Left lobe of liver (tissue), 2 donors: ENCODE measurements around the gene MYO1D. TPM values are rescaled to one million over a fixed set of nuclear protein-coding genes. Genes with fewer than 3 reads are reported as not detected.

ENCODE experiments used
- ATAC-seq: fragments of 200-7000 bp; cut with Tn5 transposase; one replicate; pipeline ENCODE4 v1.9.1; 2020; ENCODE audit warnings: mild to moderate bottlenecking, moderate library complexity
- DNase-seq: peaks from one replicate; pipeline ENCODE4 v3.0.0-alpha.2; 2020; ENCODE audit warnings: low spot score
- total RNA-seq: library from RNA; stranded (reverse); gene quantifications from one replicate; pipeline ENCODE4 v1.2.1, GENCODE V29; 2021
- donor health status: DM: no; HTN: no; CAD: no; lungs with moderate emphysema.
- donor health status: DM: no; HTN: yes; CAD: no.

MYO1D gene
- total RNA-seq, 1 donor from 2014 or later = 18.4 TPM

DNA sequence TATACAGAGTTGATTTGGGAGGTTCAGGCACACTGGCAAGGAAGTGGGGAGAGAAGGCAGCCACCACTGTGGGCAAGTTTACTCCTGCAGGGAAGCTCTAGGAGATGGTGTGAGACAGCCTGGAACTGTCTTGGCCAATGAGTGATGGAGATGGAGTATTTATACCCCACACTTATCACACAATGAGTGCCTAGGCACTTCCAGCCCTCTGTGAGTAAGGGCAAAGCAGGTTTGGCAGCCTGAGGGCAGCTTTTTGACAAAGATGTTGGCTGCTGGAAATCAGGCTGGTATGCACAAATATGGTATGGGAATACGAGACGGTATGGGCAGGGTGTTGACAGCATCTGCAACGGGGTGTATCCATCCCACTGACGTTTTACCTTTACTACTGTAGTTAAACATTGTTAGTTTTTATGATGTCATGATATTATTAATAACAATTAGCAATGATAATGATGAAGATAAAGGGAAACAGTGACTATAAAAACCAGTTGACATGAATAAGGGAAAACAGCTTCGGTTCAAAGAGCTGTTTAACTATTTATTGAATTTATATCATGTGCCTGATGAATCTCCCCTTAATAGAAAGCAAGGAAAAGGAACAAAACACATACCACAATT lies 240.2 kb downstream of the MYO1D start:
- ATAC-seq = no peak
- DNase-seq = no peak

GRCh38 chr17:32634167-32634566 lies 242.8 kb downstream of the MYO1D start:
- no peak for DNase-seq
- ATAC-seq = no peak

DNA sequence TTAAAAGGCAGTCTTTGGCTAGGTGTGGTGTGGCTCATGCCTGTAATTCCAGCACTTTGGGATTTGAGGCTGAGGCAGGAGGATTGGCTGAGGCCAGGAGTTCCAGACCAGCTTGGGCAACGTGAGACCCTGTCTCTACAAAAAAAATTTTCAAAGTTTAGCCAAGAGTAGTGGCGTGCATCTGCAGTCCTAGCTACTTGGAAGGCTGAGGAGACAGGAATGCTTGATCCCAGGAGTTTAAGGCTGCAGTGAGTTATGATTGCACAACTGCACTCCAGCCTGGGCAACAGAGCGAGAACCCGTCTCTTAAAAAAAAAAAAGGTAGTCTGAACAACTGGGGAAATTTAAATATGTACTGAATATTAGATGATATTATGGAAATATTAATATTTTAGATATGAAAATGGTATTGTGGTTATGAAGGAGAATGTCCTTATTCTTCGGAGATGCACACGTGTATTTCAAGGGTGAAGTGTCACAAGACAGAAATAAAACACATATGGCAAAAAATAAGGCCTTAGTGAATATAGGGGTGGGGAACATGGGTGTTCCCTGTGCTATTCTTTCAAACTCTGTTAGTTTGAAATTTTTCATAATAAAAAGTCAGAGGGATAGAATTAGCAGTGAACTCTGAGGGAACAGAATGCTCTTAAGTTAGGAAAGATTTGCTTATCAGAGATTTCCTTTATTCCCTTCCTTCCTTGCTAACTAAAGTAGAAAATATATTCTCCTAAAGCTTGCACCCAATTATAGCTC lies 245.4 kb downstream of the MYO1D start:
- ATAC-seq (no peak), DNase-seq (no peak)

- no peak for DNase-seq
- ATAC-seq = no peak
Measured at GRCh38 chr17:32629563-32630190, 247.2 kb downstream of the MYO1D start.

GRCh38 chr17:32628271-32629044 lies 248.5 kb downstream of the MYO1D start:
- DNase-seq (no peak), ATAC-seq (peak; percentile 33)

GRCh38 chr17:32627239-32627996 lies 249.5 kb downstream of the MYO1D start:
- peak; percentile 82 for ATAC-seq
- DNase-seq = no peak

DNA sequence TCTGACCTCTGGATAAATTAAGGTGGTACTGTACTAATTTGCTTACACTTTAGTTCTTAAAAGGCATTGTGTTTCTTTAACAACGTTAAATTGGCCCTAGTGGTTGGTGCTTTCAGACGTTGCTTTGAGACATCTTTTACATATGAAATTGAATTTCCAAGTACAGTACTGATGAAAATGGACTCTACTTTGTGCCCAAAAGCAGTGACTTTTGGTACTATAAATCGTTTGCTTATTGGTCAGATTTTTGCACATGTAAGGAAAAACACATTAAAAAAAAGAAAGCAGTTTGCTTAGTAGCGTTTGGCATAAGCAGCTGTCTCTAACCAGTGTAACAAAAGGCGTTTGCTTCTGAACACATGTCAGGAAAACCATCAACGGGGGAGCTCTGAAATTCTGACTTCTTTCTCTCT lies 250.5 kb downstream of the MYO1D start:
- ATAC-seq = no peak

GRCh38 chr17:32625971-32626370 lies 251.0 kb downstream of the MYO1D start:
- DNase-seq (no peak), ATAC-seq (no peak)

More for the DNA sequence above, 250.5 kb downstream of the MYO1D start:
- no peak for DNase-seq

DNA sequence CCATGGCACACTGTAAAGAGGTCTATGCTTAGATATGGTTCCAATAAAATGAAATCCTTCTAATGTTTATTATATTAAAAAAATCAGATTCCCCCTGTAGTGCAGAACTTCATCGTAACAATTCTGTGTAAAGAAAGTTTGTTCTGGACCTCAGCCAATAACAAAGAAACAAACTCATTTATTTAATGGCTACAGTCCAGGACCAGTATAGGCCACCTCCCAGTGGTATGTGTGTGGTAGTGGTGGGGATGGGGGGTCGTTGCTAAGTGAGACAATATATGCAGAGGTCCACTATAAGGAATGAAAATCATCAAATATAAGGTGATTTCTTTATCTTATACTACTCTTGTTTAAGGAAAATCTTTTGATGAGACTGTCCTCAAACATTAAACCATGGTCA lies 253.7 kb downstream of the MYO1D start:
- DNase-seq (no peak), ATAC-seq (no peak)

GRCh38 chr17:32622540-32622939 lies 254.4 kb downstream of the MYO1D start:
- DNase-seq = no peak
- ATAC-seq = peak; percentile 73

- ATAC-seq = no peak
- no peak for DNase-seq
Measured at GRCh38 chr17:32621612-32622312, 255.2 kb downstream of the MYO1D start.

DNA sequence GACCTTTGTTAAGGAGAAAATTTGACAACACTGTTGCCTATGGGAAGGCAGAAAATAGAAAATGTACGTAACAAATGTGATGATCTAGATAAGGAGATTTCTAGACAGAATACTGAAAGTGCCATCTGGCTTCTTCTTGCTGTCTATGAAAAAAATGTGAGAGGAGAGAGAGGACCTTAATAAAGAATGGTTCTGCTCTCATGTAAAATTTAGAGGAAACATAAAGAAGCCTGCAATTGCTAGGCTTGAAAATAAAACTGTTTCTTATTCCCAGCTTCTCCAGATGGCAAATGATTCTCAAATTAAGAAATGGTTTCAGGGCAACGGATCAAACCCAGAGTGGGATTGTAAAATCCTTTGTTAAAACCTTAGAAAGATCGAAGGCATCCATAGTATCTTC lies 261.6 kb downstream of the MYO1D start:
- ATAC-seq (no peak), DNase-seq (no peak)

- no peak for ATAC-seq
- no peak for DNase-seq
Measured at GRCh38 chr17:32610943-32611342, 266.0 kb downstream of the MYO1D start.

DNA sequence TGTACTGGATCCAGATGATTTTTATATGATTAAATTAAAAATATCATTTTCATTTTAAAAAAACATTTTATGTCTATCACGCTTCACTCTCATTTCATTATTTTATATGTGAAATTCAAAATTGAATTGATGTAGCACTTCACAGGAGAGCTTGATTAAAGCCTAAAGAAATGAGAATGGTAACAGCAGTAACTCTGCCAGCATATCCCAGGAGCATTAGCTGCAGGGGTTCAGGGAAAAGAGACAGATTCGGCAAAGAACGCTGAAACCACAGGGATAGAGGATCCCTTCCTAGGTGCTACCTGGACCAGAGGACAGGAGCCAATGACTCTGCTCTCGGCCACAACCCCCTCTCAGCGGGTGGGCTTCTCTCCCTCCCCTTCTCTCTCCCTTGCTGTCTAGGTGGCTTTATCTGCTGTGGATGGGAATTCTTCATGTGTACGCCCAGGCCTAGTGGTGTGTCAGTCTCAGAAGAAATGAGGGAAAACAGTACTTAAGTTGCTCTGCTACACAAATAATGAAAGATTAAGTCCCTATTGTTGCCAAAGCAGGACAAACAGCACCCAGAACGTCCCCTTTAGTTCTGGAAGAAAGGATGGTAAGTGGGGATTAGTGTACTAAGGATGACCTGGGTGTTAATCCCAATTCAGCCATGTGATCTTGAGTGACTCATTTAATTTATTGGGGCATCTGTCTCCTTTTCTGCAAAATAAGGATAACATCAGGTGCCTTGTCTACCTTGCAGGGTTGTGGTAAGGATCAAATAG lies 266.9 kb downstream of the MYO1D start:
- no peak for DNase-seq
- ATAC-seq = no peak

- DNase-seq = peak; percentile 76
- peak; percentile 100 for ATAC-seq
Measured at GRCh38 chr17:32609085-32609484, 267.8 kb downstream of the MYO1D start.

- DNase-seq (no peak), ATAC-seq (no peak)
Measured at GRCh38 chr17:32608267-32608666, 268.7 kb downstream of the MYO1D start.

DNA sequence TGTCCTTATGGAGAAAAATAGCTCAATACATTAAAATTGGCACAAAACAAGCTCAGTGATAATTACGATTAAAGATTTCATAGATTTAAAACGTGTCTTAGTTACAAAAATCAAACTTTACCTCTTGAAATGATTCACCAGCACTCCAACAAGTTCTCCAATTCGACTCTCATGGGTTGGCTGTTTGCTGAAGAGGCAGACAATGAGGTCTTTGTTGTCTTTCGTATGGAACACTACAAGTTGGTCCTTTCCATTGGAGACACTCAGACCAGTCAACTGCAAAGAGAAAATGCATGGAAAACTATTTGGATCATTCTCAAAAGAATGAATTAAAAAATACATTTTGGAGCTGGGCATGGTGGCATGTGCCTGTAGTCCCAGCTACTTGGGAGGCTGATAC lies 272.0 kb downstream of the MYO1D start:
- no peak for ATAC-seq
- DNase-seq = no peak

DNA sequence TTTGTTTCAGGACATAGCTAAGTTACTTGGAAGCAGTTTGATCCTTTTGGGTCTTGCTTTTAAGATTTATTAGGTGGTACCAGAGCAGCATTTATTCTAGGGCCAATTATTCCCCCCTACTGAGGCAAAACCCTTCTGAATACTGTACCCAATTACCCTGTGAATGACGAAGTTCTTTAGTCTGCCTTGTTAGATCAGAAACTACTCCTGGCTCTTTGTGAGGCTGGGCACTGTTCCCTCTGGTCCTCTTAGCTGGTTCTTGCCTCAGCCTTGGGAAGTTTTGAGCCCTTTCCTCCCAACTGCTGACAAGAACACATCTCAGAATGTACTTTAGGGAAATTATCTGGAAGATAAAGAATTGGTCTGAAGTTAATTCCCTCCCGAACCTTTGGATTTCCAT lies 274.5 kb downstream of the MYO1D start:
- ATAC-seq (no peak), DNase-seq (no peak)

- no peak for DNase-seq
Measured at GRCh38 chr17:32601866-32602265, 275.1 kb downstream of the MYO1D start.

More at GRCh38 chr17:32601866-32602265, 275.1 kb downstream of the MYO1D start:
- ATAC-seq = no peak
